Central memory CD4-positive, alpha-beta T cell (primary cell): ENCODE data around the gene DNAJC8.

Experiments used
- DNase-seq: peaks from one replicate; pipeline ENCODE4 v3.0.0; 2022

DNAJC8 gene

DNA sequence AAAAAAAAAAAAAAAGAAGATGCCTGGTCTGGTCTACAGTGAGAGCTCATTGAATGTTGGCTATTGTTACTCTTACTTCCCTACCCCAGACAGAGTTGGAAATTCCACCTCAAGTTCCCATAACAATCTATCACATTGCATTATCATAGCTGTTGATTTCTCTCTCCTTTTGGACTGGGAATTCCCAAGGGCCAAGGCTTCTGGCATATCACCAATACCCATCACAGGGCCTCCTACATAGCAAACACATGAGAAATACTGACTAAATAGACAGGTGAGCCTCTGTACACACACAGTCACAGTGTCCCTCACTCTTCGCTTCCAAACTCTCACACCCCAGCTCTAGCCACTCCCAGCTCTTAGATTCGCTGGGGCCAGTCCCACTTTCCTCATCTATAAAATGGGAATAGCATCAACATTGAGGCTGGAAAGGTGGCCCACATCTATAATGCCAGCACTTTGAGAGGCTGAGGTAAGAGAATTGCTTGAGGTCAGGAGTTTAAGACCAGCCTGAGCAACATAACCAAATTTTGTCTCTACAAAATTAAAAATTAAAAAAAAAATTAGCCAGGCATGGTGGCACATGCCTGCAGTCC is 62.7 kb downstream of the DNAJC8 start:
- DNase-seq: no peak

DNA sequence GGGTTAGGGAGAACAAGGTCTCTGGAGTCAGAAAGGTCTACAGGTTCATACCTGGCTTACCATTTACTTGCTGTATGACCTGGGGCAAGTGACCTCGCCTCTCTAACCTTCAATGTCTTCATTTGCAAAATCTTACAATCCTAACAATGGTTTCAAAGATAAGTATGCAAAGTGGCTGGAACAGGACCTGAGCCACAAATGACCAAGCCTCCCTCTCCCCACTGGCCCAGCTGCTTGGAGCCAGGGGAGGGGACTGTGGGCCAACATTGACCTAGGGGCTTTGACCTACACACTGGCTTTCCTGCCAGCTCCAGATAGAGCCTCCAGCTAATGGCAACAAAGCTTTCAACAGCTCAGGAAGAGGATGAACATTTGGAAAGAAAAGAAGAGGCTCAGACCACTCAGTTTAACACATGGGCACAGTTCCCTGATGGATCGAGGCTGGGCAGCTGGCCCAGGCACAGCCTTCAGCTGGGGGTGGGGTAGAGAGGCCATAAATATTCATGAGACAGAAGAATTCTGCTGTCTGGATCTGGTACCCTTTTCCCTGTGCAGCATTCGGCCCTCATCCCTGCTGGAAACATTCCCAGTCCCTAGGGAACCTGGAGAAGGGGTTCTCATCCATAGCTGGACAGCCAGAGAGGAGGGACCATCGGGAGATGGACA is 69.2 kb downstream of the DNAJC8 start:
- no peak for DNase-seq

DNA sequence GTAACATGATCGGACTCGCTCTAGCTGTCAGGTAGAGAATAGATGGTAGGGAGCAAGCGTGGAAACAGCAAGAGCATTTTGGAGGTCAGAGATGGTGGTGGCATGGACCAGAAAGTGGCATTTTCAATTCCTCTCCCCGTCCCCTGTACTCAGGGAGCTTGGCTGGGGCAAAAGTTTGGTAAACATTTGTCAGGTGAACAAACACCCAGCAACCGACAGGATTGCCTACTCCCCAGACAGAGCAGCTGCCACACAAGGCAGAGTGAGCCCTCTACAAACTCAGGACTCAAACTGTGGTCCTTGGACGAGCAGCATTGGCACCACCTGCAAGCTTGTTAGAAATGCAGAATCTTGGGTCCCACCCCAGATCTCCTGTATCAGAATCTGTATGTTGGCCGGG is 70.7 kb downstream of the DNAJC8 start:
- DNase-seq: no peak

DNA sequence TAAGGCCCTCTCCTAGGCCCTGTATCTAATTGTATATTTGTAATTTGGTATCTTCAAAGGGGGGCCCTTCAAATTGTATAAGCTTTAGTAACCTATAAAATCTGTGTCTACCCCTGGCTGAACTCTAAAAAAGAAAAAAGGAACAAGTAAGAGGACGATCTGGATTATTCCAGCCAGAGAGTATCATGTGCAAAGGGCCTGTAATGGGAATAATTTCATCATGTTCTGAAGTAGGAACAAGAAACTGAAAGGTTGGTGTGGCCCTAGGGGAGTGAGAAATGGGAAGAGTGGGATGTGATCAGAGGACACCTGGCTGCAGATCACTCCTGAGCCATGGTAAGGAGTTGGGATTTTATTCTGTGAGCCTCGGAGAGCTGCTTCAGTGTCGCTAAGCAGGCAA is 71.1 kb downstream of the DNAJC8 start:
- DNase-seq: no peak

DNA sequence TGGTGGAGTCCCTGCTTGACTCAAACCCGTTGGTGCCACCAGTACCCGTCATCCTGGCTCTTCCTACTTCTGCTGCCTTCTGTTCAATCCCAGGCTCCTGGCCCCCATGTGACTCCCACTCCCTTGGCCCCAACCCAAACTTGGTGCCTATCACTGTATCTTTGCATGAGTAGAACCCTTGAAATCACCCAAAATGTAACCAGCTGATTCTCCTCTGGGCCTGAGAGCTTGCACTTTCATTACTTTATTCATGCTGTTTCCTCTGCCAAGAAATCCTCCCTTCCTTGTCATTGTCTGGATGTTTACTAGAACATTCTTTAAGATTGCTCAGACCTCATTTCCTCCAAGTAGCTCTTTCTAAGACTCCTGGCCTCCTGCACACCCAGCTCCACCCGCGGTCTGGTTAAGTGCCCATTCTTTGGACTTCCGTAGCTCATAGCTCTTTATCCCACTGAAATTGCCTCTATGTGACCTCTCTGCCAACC is 72.0 kb downstream of the DNAJC8 start:
- no peak for DNase-seq

DNA sequence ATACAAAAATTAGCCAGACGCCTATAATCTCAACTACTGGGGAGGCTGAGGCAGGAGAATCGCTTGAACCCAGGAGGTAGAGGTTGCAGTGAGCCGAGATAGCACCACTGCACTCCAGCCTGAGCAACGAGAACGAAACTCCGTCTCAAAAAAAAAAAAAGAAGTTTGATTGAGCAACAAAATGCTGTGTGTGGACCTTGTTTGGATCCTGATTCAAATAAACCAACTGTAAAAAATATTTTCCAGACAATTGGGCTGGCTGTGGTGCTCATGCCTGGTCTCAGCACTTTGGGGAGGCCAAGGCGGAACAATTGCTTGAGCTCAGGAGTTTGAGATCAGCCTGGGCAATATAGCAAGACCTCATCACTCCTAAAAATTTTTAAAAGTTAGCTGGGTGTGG is 73.1 kb downstream of the DNAJC8 start:
- no peak for DNase-seq

DNA sequence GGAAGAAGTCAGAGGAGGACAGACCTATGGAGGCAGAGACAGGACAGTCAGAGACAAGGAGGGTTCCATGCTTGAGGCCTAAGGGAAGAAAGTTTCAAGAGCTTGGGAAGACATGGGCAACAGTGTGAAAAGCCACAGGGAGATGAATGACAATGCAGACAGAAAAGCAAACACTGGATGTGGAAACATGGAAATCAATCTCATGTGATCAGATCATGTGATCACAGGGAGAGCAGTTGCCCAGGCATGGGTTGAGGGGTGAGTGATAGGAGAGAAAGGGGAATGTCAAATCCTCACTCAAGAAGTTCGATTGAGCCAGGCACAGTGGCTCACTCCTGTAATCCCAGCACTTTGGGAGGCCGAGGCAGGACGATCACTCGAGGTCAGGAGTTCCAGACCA is 73.6 kb downstream of the DNAJC8 start:
- no peak for DNase-seq

DNA sequence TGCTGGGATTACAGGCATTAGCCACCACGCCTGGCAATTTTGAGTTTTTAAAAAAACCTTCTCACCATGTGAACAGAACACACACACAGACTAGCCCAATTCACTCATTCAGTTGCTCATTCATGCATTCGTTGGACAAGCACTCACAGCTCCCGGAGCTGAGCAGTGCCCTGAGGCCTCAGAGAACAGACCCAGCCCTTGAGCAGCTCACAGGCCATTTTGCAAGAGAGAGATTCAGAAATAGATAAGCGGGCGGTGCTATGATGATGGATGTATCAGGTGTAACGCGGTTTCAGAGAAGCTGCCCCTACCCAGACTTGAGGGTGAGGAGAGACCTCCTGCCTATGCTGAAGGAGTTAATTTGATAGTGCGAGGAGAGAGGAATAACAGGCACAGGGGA is 74.9 kb downstream of the DNAJC8 start:
- DNase-seq: no peak

DNA sequence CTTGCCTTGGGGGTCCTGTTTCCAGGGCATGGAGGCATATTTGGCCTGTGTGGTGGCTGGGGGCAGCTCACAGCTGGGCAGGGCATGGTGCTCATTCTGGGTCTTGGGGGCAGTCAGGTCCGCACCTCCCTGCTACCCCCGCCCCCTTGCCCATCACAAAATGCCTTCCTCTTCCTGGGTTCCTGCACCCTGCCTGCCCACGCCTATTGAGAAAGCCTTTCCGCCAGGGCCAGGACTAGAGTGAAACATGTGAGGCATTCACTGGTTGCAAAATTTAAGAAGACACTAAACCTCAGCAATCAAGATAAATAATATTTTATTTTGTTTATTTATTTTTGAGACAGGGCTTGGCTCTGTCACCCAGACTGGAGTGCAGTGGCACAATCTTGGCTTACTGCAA is 76.0 kb downstream of the DNAJC8 start:
- DNase-seq: no peak

DNA sequence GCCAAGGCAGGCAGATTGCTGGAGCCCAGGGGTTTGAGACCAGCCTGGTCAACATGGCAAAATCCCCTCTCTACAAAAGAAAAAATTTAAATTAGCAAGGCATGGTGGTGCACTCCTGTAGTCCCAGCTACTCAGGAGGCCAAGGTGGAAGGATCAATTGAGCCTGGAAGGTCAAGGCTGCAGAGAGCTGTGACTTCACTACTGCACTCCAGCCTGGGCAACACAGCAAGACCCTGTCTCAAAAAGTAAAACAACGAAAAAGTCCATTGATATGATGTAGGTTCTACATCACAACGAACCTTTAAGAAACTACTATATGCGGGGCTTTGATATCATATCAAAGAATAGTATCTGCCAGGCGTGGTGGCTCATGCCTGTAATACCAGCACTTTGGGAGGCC is 77.2 kb downstream of the DNAJC8 start:
- DNase-seq: no peak

DNA sequence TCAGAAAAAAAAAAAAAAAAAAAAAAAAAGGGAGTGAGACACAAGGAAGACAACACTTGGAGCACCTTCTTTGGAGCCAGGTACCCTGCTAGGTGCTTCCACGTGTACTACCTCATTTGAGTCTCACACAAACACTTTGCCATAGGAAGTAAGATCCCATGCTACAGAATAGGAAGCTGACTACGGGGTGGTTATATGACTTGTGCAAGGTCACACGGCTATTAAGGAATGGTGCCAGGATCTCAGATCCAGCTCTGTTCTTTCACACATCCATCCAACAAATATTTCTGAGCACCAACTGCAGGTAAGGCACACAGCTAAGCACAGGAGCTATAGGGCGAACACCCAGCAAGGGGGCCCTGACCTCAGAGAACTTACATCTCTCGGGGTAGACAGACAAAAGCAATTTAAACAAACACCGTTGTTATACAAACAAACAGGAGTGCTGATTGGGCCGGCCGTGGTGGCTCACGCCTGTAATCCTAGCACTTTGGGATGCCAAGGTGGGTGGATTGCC is 78.7 kb downstream of the DNAJC8 start:
- no peak for DNase-seq
